HG02870 (cell line): ENCODE measurements around the gene BMS1.
"Not testable (repeated sequence)": the region's sequence is repeated elsewhere in the genome, so short reads cannot be mapped to it uniquely, and the experiment has no call there.

Source experiments
- ATAC-seq: cut with Tn5 transposase; IDR thresholded peaks from one replicate; pipeline ENCODE4 v1.9.1; 2021; ENCODE audit warnings: mild to moderate bottlenecking, moderate library complexity; ENCODE audit not compliant: unreplicated experiment

The BMS1 gene

DNA sequence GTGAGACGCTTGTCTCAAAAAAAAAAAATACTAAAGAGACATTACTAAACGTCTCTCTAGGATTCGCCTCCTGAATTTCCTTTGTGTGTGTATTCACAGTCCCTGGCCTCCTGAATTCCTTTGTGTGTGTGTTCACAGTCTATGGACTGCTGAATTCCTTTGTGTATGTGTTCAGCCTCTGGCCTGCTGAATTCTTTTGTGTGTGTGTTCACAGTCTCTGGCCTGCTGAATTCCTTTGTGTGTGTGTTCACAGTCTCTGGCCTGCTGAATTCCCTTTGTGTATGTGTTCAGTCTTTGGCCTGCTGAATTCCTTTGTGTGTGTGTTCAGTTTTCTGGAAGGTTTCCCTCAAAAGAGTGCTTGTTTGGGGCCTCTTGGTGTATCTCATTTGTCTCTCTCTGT is 8.2 kb downstream of the BMS1 start:
- ATAC-seq: no peak

DNA sequence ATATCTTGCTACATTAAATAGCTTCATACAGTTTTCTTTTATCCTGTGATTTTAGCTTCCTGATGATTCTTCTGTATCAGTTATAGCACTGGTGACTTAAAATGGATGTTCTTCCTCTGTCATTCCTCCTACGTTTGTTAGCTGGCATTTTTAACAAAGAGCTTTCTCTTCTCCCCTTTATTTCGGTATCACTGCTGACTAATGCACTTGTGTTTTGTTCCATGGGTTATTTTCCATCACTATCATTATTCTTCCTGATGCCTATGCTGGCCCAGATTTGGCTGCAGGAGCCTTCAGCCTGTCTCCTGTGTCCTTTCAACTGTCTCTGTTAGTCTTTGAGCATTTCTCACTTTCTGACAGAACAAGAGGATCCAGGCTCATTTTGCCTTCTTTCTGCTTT is 13.1 kb downstream of the BMS1 start:
- ATAC-seq: no peak

GRCh38 chr10:42801135-42801534 is 18.5 kb downstream of the BMS1 start:
- peak; percentile 68 for ATAC-seq

DNA sequence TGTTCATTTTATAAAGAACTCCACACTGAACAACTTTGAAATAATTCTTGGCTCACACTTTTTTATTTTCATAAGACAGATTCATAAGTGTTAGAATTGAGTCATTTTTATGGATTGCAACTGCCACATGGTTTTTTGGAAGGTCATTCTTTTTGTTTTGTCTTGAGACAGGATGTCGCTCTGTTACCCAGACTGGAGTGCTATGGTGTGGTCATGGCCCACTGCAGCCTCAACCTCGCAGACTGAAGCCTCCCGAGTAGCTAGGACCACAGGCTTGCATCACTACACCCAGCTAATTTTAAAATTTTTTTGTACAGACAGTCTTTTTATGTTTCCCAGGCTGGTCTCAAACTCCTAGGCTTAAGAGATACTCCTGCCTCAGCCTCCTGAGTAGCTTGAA is 20.3 kb downstream of the BMS1 start:
- no peak for ATAC-seq

DNA sequence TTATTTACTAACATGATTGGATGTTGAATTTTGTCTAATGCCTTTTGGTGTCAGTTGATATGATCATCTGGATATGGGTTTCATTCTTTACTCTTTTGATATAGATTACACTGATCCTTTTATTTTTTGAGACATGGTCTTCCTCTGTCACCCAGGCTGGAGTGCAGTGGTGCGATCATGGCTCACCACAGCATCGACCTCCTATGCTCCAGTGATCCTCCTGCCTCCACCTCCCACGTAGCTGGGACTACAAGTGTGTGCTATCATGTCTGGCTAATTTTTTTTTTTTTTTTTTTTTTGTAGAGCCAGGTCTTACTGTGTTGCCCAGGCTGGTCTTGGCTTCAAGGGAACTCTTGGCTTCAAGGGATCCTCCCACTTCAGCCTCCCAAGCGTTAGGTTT is 27.1 kb downstream of the BMS1 start:
- no peak for ATAC-seq

DNA sequence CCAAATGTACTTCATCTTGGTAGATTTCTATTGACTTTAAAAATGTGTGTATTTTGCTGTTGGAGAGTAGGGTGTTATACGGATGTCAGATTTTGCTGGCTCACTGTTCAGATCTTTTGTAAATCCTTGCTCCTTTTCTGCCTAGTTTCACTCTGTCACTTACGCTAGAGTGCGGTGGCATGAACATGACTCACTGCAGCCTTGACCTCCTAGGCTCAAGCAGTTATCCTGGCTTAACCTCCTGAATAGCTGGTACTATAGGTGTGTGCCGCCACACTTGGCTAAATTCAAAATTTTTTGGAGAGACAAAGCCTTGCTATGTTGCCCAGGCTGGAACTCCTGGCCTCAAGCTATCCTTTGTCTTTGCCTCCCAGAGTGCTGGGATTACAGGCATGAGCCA is 29.4 kb downstream of the BMS1 start:
- ATAC-seq: no peak

- ATAC-seq: not testable (repeated sequence)
These were observed 31.5 kb downstream of the BMS1 start for GRCh38 chr10:42813989-42814687.

DNA sequence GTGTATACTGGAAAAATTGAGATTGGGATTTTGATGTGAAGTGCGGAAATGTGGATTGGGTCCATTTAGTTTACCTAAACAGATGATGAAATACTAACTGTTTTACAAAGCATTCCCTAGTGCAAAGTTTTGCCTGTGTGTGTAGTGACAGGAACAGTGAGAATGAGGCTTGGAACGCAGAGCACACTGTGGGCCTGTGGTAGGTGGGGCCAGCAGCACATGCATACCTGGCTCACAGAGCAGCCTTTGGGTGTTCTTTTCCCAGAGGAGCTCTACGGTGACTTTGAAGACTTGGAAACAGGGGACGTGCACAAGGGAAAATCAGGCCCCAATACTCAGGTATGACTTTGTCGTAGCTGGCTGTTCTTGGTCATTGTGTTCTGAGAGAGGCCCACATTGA is 33.7 kb downstream of the BMS1 start:
- ATAC-seq: not testable (repeated sequence)

GRCh38 chr10:42816912-42817311 is 34.3 kb downstream of the BMS1 start:
- ATAC-seq: no peak

GRCh38 chr10:42817417-42817816 is 34.8 kb downstream of the BMS1 start:
- not testable (repeated sequence) for ATAC-seq

- not testable (repeated sequence) for ATAC-seq
These were observed 44.2 kb downstream of the BMS1 start for GRCh38 chr10:42826759-42827158.

DNA sequence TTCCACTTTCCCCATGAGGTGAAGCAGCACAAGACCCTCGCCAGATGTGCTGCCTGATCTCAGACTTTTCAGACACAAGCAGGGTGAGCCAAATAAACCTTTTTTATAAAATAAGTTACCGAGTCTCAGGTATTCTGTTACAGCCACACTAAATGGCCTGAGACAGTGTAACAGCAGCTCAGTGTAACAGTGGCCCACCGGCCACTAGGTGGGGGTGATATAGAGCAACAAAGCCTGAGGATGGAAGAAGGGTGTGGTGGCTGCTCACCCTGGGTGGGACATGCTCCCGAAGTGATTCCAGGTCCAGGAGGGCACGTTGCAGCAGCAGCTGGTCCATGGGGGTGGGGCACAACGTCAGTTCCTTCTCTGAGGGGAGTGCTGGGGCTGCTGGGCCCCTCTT is 44.6 kb downstream of the BMS1 start:
- ATAC-seq: no peak

DNA sequence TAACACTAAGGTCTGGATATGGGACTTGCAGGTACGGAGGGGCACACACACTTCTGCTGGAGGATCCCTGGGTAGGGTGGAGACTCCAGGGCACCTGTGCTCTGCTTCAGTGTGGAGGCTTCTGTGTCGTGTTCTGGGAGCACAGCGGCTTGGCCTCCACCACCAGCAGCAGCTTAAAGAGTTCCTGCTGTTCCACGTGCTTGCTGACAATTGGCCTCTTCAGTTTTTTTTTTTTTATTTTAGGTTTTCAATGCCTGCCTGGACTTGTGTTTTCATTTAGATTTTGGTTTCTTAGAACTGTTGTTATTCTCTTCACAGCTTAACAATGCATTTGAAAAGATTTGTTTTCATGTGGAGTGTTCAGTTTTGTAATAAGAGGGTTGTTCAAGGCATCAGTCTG is 45.8 kb downstream of the BMS1 start:
- ATAC-seq: not testable (repeated sequence)

DNA sequence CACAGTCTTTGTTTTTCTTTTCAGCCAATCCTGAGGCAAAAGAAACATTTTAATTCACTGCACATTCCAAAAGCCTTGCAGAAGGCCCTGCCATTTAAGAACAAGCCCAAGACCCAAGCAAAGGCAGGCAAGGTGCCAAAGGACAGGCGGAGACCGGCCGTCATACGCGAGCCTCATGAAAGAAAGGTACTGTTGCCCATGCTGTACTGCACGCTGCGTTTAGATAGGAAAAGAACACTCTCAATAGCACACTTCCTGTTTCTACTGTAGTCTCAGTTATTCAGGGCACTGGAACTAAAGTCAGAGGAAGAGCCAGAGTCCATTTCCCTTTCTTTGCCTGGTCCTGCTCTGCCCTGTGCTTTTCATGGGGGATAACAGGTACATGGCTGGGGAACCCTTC is 47.6 kb downstream of the BMS1 start:
- no peak for ATAC-seq

- no peak for ATAC-seq
These were observed 53.5 kb downstream of the BMS1 start for GRCh38 chr10:42836096-42836495.

DNA sequence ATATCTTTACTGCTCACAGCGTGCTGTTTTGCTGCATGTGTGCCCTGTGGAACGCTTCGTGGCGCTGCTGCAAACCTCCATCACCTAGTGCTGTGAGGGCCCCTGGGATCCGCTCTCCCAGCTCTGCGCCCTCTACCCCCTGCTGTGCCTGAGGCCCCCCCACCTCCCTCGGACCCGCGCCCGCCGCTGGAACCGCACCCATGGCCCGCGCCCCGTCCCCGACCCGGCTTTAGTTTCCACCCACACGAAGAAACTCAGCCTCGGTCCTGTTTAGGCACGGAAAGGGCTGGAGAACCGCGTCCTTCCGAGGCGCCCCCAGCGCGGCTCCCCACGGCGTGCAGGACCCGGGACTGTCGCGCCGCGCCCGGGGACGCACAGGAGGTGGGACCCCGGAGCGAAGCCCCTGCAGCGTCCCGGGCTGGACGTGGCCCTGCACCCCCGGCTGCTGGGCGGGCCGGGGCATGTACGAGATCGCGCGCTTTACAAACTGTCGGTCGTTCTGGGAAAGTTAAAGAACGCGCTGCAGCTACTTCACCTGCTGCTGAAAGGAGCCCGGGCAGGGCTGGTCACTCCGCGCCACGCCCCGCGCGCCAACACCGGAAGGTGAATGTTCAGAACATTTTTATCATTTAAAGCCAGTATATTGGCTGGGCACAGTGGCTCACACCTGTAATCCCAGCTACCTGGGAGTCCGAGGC is 54.3 kb downstream of the BMS1 start:
- ATAC-seq: no peak

DNA sequence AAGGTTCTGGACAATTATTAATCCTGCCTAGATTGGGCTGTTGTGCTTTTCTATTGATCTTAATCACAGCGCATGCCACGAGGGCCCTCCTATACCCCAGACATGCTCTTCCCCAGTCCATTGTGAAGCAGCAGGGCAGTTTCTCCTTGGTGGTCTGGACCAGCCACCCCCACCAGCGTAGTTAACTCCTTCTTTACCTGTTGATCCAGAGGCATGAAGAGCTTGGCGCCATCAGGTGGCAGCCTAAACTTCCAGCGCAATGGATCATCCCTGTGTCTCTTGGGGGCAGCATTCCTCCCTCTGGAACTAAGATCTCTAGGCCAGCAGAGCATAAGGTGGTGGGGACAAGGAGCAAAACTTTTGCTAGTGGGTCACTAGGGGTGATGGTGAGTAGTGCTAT is 62.2 kb downstream of the BMS1 start:
- not testable (repeated sequence) for ATAC-seq

DNA sequence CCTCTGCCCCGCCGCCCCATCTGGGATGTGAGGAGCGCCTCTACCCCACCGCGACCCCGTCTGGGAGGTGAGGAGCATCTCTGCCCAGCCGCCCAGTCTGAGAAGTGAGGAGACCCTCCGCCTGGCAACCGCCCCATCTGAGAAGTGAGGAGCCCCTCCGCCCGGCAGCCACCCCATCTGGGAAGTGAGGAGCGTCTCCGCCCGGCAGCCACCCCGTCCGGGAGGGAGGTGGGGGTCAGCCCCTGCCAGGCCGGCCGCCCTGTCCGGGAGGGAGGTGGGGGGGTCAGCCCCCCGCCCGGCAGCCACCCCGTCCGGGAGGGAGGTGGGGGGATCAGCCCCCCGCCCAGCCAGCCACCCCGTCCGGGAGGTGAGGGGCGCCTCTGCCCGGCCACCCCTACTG is 64.7 kb downstream of the BMS1 start:
- not testable (repeated sequence) for ATAC-seq

DNA sequence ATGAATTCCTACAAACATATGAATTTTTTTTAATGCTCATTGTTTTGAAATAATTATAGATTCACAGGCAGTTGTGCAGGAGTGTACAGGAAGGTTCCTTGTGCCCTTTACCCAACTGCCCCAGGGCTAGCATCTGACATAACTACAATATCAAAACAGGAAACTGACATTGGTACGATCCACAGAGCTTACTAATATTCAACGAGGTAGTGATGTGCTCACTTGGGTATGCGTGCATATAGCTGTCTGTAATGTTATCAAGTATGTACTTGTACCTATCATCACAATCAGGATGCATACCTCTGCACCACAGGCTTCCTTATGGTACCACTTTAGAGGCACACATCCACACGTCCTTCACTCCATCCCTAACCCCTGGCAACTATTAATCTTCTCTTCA is 68.3 kb downstream of the BMS1 start:
- no peak for ATAC-seq

GRCh38 chr10:42859256-42859655 is 76.7 kb downstream of the BMS1 start:
- ATAC-seq: no peak

DNA sequence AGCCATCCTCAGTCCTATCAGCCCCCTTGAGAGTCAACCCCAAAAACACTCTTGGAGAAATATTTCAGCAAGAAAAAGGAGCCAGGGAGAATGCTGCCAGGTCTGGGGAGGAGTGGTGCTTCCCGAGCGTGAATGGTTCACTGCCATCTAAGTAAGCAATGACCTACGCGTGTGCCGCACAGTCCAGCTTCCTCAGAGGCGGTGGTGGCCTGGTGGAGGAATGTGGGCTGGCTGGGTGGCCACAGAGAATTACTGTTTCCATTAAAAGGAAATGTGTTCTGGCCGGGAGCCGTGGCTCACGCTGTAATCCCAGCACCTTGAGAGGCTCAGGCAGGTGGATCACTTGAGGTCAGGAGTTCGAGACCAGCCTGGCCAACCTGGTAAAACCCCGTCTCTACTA is 77.4 kb downstream of the BMS1 start:
- ATAC-seq: not testable (repeated sequence)

- ATAC-seq: not testable (repeated sequence)
These were observed 80.2 kb downstream of the BMS1 start for GRCh38 chr10:42862801-42863200.

GRCh38 chr10:42864575-42864974 is 82.0 kb downstream of the BMS1 start:
- ATAC-seq: no peak
